AG08395 (cell line): ENCODE results near the gene MEF2D.
A peak's percentile ranks its signal among the peaks of the same experiment; 100 is the strongest.

ENCODE experiments used
- DNase-seq: peaks from one replicate; pipeline ENCODE4 v3.0.0; 2012; ENCODE audit warnings: mixed read lengths, low spot score

Gene MEF2D

DNA sequence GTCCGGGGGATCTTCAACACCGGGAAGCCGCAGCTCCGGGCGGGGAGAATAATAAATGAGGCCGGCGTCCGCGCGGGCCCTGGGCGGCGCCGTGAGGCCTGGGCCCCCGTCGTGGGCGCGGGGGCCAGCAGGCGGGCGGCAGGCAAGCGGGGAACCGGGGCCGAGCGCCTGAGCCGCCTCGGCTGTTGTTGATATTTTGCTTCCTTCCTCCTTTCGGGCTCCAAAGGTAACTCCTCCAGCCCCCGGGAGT is at the start of gene MEF2D:
TSS of gene MEF2D (minus strand) at position 233 of the 250 bp plus-strand sequence. CDS start 17,483 bp downstream, outside the sequence.
- DNase-seq: no peak

- DNase-seq: no peak
Observed at GRCh38 chr1:156550346-156550745, 49.8 kb upstream of the MEF2D start.

- DNase-seq: no peak
Observed at GRCh38 chr1:156549831-156550230, 49.3 kb upstream of the MEF2D start.

DNA sequence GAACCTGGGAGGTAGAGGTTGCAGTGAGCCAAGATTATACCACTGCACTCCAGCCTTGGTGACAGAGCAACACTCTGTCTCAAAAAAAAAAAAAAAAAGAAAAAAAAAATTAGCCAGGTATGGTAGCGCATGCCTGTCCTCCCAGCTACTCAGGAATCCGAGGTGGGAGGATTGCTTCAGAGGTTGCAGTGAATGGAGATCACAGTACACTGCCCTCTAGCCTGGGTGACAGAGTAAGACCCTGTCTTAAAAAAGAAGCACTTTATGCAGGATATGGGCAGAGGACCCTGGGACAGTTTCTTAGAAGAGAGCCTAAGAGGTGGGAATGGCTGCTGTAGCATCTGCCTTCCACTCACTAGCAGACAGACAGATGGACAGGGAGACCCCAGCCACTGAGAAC is 48.8 kb upstream of the MEF2D start:
- no peak for DNase-seq

DNA sequence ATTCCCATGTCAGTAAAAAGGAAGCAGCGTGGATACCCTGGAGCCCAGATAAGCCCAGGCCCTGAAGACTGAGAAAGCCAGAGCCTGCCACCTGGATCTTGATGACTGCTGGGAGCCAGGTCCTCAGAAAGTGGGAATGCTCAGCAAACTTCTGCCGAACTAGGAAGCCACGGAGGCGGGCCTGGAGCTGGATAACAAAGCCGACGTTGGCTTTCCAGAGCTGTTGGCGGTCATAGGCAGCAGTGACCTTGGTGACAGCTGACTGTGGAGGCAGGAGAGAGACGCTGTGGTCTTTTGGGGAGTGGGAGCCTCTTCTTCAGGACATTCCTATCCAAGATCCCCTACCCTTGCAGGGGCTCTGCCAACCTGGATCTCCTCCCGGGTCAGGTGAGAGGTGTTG is 47.4 kb upstream of the MEF2D start:
- no peak for DNase-seq

- no peak for DNase-seq
Observed at GRCh38 chr1:156547434-156547833, 46.9 kb upstream of the MEF2D start.

DNA sequence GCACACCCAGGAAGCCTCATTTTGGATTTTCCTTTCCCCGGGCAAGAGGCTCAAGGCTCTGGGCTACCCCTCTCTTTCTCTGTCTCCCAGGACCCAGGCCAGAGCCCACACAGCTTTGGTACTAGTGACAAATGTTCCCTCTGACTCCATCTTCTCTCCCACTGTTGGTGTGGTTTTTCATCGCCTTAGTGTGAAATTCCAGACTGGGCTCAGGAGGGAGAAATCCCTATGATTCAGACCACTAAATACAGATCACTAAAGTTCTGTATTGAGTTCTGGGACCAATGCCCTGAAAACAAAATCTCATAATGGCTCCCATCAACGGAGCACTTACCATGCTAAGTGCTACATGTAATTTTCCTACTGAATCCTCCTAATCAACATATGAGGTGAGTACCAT is 45.7 kb upstream of the MEF2D start:
- DNase-seq: no peak

DNA sequence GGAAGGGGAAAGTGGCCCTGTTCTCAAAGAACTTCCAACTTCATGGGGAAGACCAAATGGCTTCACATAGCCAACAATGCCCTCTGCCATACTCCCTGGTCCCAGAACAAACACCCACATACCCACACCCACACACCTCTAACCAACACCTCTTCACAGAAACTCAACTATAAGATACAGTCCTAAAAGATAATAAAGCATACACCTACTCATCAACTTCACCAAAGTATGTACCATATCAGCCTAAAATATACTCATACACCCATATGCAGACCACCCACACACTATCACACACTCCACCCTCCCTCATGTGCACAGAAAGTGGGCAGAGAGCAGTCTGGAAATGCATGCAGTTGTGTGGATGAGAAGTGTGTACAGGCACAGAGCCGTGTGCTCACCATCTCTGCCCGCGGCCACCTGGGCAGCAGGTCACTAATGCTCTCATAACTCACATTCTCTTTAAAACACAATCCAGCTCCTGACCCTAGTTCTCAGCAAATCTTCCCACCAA is 44.1 kb upstream of the MEF2D start:
- no peak for DNase-seq

- DNase-seq: no peak
Observed at GRCh38 chr1:156543066-156543465, 42.5 kb upstream of the MEF2D start.

GRCh38 chr1:156540955-156541354 is 40.4 kb upstream of the MEF2D start:
- DNase-seq: peak; percentile 33

DNA sequence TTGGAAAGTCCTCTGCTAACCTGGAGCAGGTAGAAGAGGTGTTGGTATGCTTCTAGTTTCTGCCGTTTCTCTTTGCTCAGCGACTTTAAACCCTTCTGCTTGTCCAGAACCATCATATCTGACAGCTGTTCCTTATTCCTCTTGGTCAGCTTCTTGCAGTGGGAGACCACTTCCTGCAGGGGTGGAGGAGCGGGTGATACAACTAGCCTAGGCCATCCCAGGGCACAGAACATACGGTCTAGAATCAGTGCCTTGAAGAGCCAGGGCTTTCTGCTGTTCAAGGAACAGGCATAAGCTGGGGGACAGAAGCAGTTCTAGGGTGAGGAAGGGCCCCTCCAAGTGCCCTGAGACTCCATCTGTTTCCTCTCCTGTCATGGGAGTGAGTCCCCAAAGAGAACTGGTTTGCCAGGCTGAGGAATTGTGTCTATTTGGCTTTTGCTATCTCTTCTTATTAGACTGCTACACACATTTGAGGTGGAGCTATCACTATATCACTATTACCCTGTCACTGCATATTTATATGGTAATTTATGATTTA is 39.3 kb upstream of the MEF2D start:
- DNase-seq: no peak

DNA sequence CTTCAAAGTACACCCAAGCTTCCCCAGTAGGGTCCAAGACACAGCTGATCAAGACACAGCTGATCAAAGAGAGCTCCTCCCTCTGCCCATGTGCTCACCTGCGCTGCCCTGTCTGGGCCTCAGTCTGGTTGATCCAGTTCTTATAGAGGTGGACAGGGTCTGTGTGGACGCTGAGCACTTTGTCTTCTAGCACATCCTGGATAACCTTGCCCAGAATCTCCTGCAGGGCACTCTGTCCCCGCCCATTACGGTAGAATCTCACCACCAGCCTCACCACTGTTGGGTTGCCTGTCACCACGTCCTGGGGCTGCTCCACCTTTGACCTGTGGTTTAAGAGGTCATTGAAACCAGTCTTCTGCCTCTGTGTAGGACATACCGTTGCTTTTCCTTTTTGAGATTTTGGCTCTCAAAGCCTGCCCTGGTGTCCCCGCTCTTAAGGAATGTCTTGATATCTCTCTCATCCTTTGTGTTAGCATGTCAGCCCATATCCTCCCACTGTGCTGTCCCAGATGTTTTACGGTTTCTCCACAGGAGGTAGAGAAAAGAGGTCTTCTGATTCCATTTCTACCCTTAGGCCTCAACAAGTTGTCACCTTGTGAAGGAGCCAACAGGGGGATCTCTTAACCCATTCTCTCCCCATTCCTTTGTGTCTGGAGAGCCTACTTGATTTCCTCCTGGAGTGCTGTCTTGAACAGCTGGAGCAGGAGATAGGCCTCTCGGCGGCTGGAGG is 38.3 kb upstream of the MEF2D start:
- no peak for DNase-seq

DNA sequence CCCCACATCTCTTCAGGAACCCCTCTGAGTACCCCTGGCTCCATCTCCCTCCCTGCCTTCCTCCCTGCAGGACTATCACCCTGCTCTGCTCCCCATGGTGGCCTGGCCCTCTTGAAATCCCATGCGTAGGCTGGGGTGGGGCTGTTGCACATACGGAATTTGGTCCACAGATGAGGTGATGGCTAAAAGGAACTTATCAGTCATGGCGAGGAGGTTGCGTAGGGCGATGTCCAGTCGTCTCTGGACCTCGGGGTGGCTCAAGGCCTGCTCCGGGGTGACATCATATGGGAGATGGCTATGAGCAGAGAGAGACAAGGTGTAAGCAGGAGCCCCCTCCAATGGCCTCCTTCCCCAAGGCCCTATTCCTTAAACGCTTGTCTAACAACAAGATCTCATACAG is 36.5 kb upstream of the MEF2D start:
- no peak for DNase-seq

DNA sequence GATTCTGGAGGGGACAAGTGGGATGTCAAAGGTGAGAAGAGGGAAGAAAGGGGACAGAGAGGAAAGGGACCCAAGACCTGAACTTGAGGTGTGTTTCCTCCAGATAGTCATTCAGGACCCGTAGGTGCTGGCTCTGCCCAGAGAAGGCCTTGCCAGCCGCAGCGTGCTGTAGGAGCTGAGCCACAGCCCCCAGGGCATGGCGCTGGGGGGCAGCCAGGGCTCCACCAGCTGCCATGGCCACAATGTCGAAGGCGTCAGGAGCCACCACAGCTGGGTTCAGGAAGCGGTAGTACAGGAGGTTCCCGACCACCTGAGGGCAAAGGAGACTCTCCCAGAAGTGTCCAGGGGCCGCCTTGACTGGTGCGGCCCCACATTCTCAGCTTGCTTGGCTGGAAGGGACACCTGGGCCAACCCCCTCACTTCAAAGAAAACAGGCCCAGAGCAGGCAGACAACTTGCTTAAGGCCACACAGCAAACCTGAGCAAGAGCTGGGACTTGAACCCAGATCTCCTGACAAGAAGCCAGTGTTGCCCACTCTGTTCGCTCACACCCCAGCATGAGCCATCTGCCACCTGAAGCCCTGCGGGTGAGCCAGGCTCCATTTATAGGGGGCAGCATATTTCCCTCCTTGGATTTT is 34.0 kb upstream of the MEF2D start:
- no peak for DNase-seq

DNA sequence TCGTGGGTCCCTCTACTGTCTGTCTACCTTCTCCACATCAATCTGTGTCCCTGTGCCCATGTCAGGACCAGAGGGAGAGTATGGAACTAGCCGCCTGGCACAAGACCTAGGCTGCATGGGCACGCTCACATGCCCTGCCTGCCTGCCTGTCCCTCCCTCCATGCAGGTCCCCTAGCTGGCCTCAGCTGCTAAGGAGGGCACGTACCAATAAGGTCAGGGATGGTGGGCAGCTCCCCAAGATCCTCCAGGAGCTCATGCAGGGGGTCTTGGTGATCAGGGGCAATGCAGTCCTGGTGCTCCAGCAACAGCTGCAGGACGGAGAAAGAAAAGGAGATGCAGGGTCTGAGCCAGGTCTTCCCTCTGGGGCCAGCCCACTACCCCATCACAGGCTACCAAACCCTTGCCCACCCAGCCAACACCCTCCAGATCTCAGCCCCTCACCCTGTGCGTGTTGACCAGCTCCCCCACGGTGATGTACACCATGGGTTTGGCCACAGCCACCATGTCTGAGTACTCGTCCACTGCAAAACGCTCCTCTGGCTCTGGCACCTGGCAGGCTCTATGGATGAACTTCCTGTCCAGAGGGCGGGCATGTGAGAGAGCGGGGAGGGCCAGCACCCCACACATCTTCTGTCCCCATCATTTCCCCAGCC is 33.1 kb upstream of the MEF2D start:
- DNase-seq: no peak

- DNase-seq: no peak
Observed at GRCh38 chr1:156532374-156532773, 31.8 kb upstream of the MEF2D start.

DNA sequence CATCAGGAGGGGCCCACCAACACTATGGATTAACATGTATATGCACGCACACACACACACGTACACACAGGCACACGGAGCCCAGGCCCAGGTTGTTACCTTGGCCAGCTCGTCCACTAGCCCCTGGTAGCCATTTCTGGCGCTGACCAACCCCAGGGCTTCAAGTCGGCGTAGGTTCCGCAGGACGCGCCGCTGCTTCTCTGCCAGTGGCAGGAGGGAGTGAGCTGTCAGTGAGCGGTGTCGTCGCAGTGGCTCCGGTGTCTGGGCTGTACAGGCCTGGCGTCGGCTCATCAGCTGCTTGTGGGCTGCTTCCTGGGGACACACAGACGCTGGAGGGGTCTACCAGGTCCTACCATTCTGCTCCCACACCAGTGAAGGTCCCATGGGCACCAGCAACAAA is 29.4 kb upstream of the MEF2D start:
- no peak for DNase-seq

DNA sequence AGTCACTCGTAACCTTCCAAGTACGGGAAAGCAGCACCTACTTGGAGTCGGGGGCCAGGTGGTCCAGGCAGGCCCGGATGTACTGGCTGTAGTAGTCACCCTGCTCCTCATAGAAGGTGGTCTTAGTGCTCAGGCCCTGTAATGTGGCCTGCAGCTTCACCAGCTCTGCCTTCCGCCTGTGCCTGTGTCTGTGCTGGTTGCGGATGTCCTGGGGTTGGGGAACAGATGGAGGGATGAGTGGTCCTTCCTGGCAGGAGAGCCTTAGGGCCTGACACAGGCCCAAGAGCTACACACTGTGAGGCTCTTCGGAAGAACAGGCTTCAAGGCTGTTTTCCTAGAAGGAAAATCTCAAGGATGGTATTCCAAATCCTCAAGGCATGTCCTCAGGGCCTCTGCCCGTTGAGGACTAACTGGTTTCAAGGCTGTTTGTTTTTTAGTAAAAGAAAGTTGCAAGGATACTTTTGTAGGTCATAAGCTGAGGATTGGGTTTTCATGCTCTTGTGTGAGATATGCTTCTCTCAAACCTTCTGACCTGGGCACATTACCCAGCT is 28.4 kb upstream of the MEF2D start:
- no peak for DNase-seq

DNA sequence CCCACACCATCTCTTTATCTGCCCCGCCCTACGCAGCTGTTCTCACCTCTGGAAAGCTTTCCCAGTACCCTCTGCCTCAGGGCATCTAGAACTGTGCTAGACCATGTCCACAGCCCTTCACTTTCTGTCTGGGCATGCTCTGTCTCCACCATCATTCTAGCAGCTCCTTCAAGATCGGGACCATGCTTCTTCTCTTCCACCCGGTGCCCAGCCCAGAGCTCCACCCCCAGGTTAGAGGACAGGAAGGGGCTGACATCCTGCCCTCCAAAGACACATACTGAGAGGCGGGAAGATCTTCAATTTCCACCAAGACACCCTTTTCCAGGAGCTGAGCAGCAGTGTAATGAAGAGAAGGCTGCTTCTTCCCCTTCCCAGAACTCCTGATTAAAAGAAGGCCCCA is 27.7 kb upstream of the MEF2D start:
- DNase-seq: no peak

DNA sequence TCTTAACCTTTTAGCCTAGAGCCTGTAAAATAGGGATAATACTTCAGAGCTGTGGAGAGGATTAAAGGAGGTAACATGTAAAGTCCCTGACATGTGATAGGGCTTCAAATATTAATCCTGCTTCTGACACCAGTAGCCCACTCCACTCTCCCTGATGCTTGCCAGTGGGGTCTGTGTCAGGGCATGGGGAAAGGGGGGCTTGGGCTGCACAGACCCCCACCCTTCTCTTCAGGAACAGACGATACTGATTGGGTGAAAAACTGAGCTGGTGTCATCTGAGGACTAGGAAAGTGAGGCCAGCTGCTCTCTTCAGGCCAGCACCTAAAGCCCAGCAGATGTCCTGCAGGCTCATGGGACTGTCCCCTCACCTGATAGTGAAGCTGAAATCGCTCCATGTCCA is 27.0 kb upstream of the MEF2D start:
- no peak for DNase-seq

DNA sequence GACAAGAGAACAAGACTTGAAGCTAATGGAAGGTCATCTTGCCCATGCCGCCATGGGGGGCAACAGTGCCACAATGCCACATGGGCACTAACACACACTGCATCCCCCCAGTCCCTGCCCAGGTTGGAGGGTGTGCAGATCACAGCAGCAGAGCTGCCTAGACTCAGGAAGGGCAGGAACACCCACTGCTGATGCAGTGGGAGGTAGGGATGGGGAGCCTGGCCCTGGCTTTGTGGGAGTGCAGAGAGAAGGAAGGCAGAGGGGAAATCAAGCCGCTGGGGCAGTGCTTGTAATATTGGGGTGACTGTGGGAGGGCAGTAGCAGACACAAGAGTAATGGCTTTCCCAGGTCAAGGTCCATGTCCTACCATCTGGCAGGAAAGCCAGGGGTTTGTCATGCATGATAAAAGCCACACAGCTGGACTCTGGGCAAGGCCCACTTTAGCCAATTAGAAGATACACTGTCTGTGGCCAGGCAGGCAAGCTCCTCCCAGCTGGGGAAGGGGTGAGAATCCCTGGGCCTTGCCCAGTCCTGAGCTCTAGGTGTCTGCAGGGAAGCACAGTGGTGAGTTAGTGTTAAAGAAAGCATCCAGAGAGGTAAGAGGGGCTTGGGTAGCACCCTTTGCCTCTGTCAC is 25.4 kb upstream of the MEF2D start:
- no peak for DNase-seq

GRCh38 chr1:156525071-156525501 is 24.5 kb upstream of the MEF2D start:
- DNase-seq: no peak
